Skin epidermis (tissue), 12 donors: ENCODE results near the gene SLC13A4.
"Not testable (repeated sequence)": the region's sequence is repeated elsewhere in the genome, so short reads cannot be mapped to it uniquely, and the experiment has no call there.

Experiments
- H3K27ac ChIP-seq, 21 experiments: fragments of 200-600 bp; sonication (generic) in 11 of 21; one replicate each; pipeline ENCODE4 v1.5.0; 2020; ENCODE audit warnings: mild to moderate bottlenecking in 3 of 21, inconsistent platforms in 2 of 21, moderate library complexity in 2 of 21
- H3K4me3 ChIP-seq, 7 experiments: fragments of 200-600 bp; sonication (generic) in 2 of 7; one replicate each; pipeline ENCODE4 v1.5.0; 2020; ENCODE audit warnings: inconsistent platforms in 2 of 7, mild to moderate bottlenecking in 2 of 7, moderate library complexity in 1 of 7

SLC13A4 gene

DNA sequence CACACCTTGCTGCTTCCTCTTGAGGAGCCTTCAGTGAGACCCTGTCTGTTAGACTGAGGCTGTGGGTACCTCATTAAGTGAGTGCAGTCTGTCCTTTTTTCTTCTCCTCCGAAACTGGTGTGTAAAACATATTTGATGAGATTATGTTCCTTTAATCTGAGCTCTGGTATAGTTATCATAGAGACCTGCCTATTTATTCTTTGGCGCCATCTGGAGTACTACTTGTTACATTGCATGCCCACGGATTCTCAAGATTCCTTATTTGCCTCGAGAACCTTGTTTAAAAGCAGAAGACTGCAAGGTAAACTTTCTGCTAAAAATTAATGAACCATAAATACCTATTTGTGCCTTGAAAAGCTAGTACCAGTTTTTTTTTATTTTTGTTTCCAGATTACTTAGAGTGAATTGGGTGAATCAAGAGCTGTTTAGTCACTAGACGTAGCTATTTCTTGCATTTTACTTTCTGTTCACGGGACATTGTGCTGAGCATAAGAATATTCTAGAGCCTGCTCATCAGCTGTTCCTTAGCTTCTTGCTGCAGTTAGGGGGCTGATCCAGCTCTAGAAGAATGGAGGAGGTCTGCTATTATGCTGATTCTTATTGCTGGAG lies 82.6 kb downstream of the SLC13A4 start:
- H3K4me3 ChIP-seq = no peak overlapping the region

DNA sequence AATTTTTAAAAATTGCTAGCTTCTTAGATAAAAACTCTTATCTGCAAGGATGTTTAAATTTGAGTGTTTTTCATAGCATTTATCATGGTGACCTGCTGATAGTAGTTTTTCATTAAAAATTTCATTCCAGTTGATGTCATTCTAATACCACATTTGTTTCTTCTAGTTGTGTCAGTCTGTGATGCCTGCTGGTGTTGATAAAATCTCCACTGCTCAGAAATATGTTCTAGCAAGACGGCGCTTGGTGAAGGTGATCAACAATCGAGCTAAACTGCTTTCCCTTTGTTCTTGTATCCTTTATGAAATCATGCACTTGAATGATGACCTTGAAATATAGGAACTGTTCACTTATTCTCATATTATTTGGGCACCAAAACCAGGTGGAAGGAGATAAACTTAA lies 83.3 kb downstream of the SLC13A4 start:
- Histone ChIP-seq H3K27ac (no peak overlapping the region), H3K4me3 (no peak overlapping the region)

More for the DNA sequence above, 82.6 kb downstream of the SLC13A4 start:
- no peak overlapping the region for H3K27ac ChIP-seq

DNA sequence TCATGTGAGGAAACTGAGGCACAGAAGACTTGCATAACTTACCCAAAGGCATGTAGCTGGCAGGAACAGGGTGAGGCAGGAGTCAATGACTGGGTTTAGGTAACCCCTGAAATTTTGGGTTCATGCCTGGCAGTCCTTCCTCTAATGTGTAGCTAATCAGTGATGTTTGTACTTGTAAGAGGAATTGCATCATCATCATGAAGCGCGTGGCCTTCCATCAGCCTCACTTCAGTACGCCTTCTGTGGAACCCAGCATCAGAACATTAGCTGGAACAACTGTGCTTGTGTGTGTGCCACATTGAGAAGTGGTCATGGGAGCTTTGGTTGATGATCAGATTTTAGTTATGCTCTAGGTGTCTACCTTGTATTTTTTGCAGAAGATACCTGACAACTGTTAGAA lies 83.8 kb downstream of the SLC13A4 start:
- no peak overlapping the region for H3K27ac ChIP-seq
- no peak overlapping the region for H3K4me3 ChIP-seq

GRCh38 chr7:135639690-135640089 lies 88.3 kb downstream of the SLC13A4 start:
- H3K4me3 ChIP-seq, H3K27ac ChIP-seq: not testable (repeated sequence)

DNA sequence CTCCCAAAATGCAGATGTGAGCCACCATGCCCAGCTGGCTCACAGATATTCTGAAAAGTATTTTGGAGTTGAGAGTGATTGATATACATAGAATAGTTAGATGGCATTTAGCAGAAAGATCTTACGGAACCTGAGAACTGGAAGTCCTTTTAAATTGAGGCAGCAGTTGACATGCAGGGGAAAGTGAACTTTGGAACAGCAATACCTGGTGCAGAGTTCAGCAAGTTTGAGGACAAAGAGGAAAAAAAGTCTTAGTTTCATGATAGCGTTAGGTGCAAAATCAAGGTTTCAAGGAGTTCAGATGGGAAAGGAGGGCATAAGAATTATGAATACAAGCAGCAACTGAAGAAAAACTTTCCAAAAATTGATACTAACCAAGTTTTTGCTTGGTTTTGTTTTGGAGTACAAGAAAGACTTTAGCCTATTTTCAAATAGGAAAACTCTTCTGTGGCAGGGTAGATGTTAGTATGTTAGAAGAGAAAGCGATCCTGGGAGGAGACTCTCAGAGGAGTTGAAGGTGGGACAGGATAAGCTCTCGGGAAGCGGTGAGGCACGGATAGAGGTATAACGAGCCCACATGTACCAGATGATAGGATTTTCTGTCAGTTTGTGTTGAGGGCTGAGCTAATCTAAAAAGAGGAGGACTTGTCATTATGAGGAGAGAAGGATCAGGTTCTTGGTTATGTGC lies 93.7 kb downstream of the SLC13A4 start:
- no peak overlapping the region for H3K27ac ChIP-seq
- no peak overlapping the region for H3K4me3 ChIP-seq
